Endothelial cell (in vitro differentiated cells): ENCODE measurements around the gene NR4A2. TPM values are rescaled to one million over a fixed set of nuclear protein-coding genes. Genes with fewer than 3 reads are reported as not detected.

ENCODE experiments used
- DNase-seq: peaks from one replicate; pipeline ENCODE4 v3.0.0; 2021; ENCODE audit warnings: low spot score
- H3K27ac Mint-ChIP-seq: one replicate; pipeline ENCODE4 v1.8.0; 2021; ENCODE audit warnings: mixed read lengths, inconsistent platforms; ENCODE audit not compliant: unreplicated experiment
- H3K27me3 Mint-ChIP-seq: one replicate; pipeline ENCODE4 v1.8.0; 2021; ENCODE audit warnings: mild to moderate bottlenecking, moderate library complexity, mixed read lengths, inconsistent platforms; ENCODE audit not compliant: unreplicated experiment
- H3K36me3 Mint-ChIP-seq: one replicate; pipeline ENCODE4 v1.8.0; 2021; ENCODE audit warnings: mild to moderate bottlenecking, low read depth, mixed read lengths, inconsistent platforms; ENCODE audit not compliant: unreplicated experiment
- H3K4me1 Mint-ChIP-seq: one replicate; pipeline ENCODE4 v1.8.0; 2021; ENCODE audit warnings: mild to moderate bottlenecking, mixed read lengths, inconsistent platforms; ENCODE audit not compliant: unreplicated experiment
- H3K4me3 Mint-ChIP-seq: one replicate; pipeline ENCODE4 v1.8.0; 2021; ENCODE audit warnings: mild to moderate bottlenecking, mixed read lengths, inconsistent platforms; ENCODE audit not compliant: unreplicated experiment
- H3K9me3 Mint-ChIP-seq: one replicate; pipeline ENCODE4 v1.8.0; 2021; ENCODE audit warnings: mixed read lengths, inconsistent platforms; ENCODE audit not compliant: unreplicated experiment
- total RNA-seq: library from RNA; stranded (reverse); fragmentation: NEBNext Ultra II Directional; extraction: Animal tissue kit (Norgen Biotek cat#: 25700); gene quantifications from one replicate; pipeline ENCODE4 v1.2.1, GENCODE V29; 2021; ENCODE audit not compliant: unreplicated experiment
- TF ChIP-seq, protein P1 (sequence below): fragments of 200-600 bp; sonication (generic); IDR thresholded peaks from one replicate; pipeline ENCODE4 v1.5.0; 2021; ENCODE audit warnings: antibody characterized with exemption; ENCODE audit not compliant: unreplicated experiment

Gene NR4A2
- total RNA-seq, 1 donor from 2014 or later = 3.9 TPM

DNA sequence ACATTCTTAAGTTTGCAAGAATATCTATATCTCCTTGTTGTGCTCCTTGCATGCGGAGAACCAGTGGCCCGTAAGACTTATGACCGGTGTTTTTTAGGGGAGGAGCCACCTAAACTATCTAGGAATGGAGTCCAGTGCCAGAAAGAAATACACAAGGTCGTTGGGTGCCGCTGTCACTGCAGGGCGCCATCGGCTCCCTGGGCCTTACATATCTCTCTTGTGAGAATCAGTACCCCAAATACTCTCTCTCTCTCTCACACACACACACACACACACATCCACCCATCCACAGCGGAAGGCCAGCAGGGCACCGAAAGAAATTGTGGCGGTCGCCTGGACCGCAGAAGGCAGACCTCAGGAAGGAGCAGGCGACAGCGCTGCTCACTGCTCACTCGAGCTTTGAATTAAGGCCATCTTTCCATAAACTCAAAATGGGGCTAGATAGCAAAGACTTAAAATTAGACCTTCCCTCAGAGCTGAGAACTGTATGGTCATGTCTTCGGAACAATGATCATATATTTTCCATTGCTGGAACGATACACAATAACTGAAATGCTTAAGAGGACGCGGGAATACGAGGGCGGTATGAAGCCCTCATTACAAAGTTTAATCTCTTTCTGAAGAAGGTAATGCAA, 10.4 kb downstream of the NR4A2 start:
- H3K4me1 Mint-ChIP-seq = peaks cover 6% of the 10 kb centered on the region
- H3K36me3 Mint-ChIP-seq = no peaks in the 10 kb centered on the region
- TF ChIP-seq, protein P1, sequence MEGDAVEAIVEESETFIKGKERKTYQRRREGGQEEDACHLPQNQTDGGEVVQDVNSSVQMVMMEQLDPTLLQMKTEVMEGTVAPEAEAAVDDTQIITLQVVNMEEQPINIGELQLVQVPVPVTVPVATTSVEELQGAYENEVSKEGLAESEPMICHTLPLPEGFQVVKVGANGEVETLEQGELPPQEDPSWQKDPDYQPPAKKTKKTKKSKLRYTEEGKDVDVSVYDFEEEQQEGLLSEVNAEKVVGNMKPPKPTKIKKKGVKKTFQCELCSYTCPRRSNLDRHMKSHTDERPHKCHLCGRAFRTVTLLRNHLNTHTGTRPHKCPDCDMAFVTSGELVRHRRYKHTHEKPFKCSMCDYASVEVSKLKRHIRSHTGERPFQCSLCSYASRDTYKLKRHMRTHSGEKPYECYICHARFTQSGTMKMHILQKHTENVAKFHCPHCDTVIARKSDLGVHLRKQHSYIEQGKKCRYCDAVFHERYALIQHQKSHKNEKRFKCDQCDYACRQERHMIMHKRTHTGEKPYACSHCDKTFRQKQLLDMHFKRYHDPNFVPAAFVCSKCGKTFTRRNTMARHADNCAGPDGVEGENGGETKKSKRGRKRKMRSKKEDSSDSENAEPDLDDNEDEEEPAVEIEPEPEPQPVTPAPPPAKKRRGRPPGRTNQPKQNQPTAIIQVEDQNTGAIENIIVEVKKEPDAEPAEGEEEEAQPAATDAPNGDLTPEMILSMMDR = no peak
- H3K9me3 Mint-ChIP-seq = no peaks in the 10 kb centered on the region
- H3K4me3 Mint-ChIP-seq = no peak overlapping the region
- DNase-seq = no peak
- no peak overlapping the region for H3K27ac Mint-ChIP-seq
- no peaks in the 10 kb centered on the region for H3K27me3 Mint-ChIP-seq

DNA sequence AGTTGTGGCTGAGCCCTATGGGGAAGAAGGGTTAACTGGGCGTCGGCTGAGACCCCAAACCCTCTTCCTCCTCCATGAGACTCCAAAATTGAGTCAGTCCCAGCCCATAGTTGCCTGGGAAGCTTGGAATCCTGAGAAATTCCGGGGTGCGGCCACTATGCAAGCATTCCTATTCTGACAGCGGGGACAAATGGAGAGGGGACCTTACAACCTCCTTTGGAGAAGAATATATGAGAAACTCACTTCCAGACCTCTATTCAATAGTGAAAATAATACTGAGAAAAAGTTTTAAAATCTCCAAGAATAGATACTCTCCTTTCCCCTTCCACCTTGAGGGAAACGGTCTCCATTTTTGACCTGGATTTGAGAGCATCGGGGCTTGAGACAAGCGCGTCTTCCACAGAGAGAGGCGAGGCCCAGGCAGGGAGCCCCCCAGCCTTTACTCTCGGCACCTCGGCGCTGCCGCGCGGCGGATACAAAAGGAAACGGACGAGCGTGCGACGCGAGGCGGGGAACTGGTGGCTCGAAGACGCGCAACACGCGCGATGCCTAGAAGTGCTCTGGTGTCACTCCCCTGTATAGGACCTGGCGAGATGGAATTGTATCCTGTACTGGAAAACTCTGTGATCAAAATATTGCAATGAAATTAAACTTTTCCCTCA, 11.1 kb downstream of the NR4A2 start:
- H3K36me3 Mint-ChIP-seq = no peaks in the 10 kb centered on the region
- TF ChIP-seq, protein P1 = no peak
- DNase-seq = no peak
- H3K4me3 Mint-ChIP-seq = no peak overlapping the region
- no peaks in the 10 kb centered on the region for H3K4me1 Mint-ChIP-seq
- H3K9me3 Mint-ChIP-seq = no peaks in the 10 kb centered on the region
- H3K27ac Mint-ChIP-seq = no peak overlapping the region
- no peaks in the 10 kb centered on the region for H3K27me3 Mint-ChIP-seq

DNA sequence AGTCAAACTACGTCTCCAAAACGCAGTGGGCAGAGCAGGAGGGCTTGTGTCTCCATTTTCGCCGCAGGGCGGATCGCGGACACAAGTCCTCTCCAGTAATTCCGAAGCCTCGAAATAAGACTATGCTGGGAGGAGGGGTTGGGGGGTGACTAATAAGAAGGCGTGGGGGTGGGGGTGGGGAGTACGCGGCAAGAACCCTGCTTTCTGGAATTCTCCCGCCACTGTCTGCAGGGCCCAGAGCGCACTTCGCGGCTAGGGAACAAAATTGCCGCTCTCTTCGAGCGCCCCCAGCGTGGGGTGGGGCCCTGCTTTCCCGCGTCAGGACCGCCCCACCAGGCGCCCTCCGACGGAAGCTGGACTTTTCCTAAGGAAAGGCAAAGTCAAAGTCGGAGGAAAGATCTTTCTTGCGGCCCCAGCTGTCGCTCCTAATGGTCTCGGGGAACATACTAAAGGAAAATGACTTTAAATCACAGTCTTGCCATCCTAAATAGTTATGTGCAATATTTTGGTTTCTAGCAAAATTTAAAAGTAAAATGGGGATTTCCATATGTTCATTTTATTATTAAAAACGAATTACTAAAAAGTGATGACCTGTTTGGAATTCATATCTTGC, 11.9 kb downstream of the NR4A2 start:
- TF ChIP-seq, protein P1 = no peak
- Mint-ChIP-seq H3K9me3 (no peaks in the 10 kb centered on the region), H3K4me1 (no peaks in the 10 kb centered on the region), H3K27ac (no peak overlapping the region), H3K27me3 (no peaks in the 10 kb centered on the region), H3K36me3 (no peaks in the 10 kb centered on the region), H3K4me3 (no peak overlapping the region)
- no peak for DNase-seq

DNA sequence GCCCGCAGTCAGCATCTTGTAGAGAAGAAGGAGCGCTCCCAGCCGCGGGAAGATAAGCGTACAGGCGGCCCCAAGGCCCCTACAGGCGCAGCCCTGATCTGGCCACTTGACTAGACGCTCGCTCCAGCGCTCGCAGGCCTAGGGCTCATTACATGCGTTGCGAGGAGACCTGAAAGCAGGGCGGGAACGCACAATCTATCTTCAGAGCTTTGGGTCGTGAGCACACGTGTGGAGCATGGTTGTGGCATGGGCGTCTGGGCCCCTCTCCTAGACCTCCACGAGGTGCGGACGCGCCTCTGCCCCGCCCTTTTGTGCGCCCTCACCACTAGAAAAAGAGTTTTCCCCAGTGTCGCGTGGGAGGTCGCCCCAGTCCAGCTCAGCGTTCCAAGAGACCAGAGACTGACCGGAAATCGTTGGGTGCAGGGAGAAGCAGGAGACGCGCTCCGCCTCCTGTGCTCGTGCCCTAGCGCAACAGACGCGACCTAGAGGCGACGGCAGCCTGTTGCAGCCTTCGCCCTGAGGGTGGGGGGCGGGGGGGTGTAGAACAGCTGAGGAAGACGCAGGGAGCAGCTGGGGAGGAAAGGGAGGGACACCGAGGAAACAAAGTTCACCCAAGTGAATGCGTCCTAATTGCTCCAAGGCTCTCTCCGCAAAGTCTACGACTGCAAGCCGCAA, 12.6 kb downstream of the NR4A2 start:
- H3K36me3 Mint-ChIP-seq = no peaks in the 10 kb centered on the region
- no peaks in the 10 kb centered on the region for H3K4me1 Mint-ChIP-seq
- H3K9me3 Mint-ChIP-seq = no peaks in the 10 kb centered on the region
- H3K27ac Mint-ChIP-seq = no peak overlapping the region
- no peaks in the 10 kb centered on the region for H3K27me3 Mint-ChIP-seq
- DNase-seq = no peak
- TF ChIP-seq, protein P1 = no peak
- no peak overlapping the region for H3K4me3 Mint-ChIP-seq
